ENCODE results near the gene SETD3.

Gene SETD3

DNA sequence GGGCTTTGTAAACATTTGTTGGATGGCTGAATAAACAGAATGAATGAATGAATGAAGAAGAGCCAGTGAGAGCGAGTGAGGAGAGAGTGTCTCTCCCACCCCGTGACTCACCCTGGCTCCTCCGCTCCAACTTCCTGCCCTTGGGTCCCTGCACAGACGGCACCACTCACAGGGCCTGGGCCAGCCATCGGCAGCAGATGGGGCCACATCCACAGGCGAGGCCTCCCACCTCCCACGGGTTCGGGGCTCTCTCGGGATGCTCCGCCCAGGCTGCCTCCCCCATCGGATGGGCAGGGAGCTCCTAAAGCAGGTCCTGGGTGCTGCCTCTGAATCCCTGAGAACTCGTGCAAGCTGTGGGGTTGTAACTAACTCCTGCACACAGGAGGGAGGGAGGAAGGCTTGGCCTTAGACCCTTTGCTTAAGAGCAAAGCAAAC is 41.8 kb upstream of the SETD3 start:
- H3K4me3 ChIP-seq (ENCODE audit: low read length) = no peak overlapping the region
- no peak for DNase-seq (ENCODE audit: low read depth, low spot score)
- peaks cover 22% of the 10 kb centered on the region for H3K4me1 ChIP-seq (ENCODE audit: control insufficient read depth, insufficient read depth, low read length)
- H3K9me3 ChIP-seq (ENCODE audit: control insufficient read depth, insufficient read depth, low read length) = no peaks in the 10 kb centered on the region
- no peaks in the 10 kb centered on the region for H3K36me3 ChIP-seq (ENCODE audit: control insufficient read depth, insufficient read depth, low read length)
- H3K27me3 ChIP-seq (ENCODE audit: control insufficient read depth, insufficient read depth, low read length) = no peaks in the 10 kb centered on the region
- no peak overlapping the region for H3K27ac ChIP-seq (ENCODE audit: low read length)
- WGBS (ENCODE audit: insufficient coverage, insufficient read length) = no CpG with 5 or more reads among the region's 12 CpGs

GRCh38 chr14:99522025-99522401 is 41.4 kb upstream of the SETD3 start:
- no CpG with 5 or more reads among the region's 18 CpGs for WGBS (ENCODE audit: insufficient coverage, insufficient read length)
- H3K27ac ChIP-seq (ENCODE audit: low read length) = no peak overlapping the region
- no peaks in the 10 kb centered on the region for H3K27me3 ChIP-seq (ENCODE audit: control insufficient read depth, insufficient read depth, low read length)
- no peaks in the 10 kb centered on the region for H3K36me3 ChIP-seq (ENCODE audit: control insufficient read depth, insufficient read depth, low read length)
- DNase-seq (ENCODE audit: low read depth, low spot score) = no peak
- H3K4me1 ChIP-seq (ENCODE audit: control insufficient read depth, insufficient read depth, low read length) = peaks cover 22% of the 10 kb centered on the region
- H3K9me3 ChIP-seq (ENCODE audit: control insufficient read depth, insufficient read depth, low read length) = no peaks in the 10 kb centered on the region
- no peak overlapping the region for H3K4me3 ChIP-seq (ENCODE audit: low read length)

- no peak overlapping the region for H3K27ac ChIP-seq (ENCODE audit: low read length)
These were observed 40.7 kb upstream of the SETD3 start for GRCh38 chr14:99521176-99522024.

DNA sequence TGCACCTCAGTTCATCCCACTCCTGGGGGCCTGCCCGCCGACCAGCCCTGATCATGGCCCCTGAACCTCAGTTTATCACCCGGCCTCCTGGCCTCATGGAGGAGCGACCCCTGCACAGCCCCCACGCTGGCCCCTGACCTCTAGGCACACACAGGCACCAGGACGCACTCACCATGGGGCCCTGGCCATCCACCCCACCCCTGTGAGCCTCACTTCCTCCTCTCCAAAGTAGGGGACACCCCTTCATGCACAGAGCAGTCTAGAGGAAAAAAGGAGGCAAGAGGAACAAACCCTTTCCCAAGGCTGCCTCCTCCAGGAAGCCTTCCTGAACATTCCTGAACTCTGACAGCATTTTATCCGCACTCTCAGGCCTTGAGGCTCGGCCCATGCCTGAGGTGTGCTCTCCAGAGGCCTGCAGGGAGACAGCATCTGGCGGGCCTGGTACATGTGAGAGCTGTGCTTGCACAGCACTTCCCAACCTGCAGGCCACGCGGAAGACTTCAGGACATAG is 40.0 kb upstream of the SETD3 start:
- H3K27ac ChIP-seq (ENCODE audit: low read length) = no peak overlapping the region
- WGBS (ENCODE audit: insufficient coverage, insufficient read length) = no CpG with 5 or more reads among the region's 11 CpGs
- no peaks in the 10 kb centered on the region for H3K27me3 ChIP-seq (ENCODE audit: control insufficient read depth, insufficient read depth, low read length)
- H3K4me1 ChIP-seq (ENCODE audit: control insufficient read depth, insufficient read depth, low read length) = peaks cover 20% of the 10 kb centered on the region
- no peaks in the 10 kb centered on the region for H3K36me3 ChIP-seq (ENCODE audit: control insufficient read depth, insufficient read depth, low read length)
- H3K4me3 ChIP-seq (ENCODE audit: low read length) = no peak overlapping the region
- H3K9me3 ChIP-seq (ENCODE audit: control insufficient read depth, insufficient read depth, low read length) = no peaks in the 10 kb centered on the region
- DNase-seq (ENCODE audit: low read depth, low spot score) = no peak

More at GRCh38 chr14:99521176-99522024, 40.7 kb upstream of the SETD3 start:
- no peaks in the 10 kb centered on the region for H3K36me3 ChIP-seq (ENCODE audit: control insufficient read depth, insufficient read depth, low read length)
- H3K9me3 ChIP-seq (ENCODE audit: control insufficient read depth, insufficient read depth, low read length) = no peaks in the 10 kb centered on the region
- no peak for DNase-seq (ENCODE audit: low read depth, low spot score)
- no CpG with 5 or more reads among the region's 25 CpGs for WGBS (ENCODE audit: insufficient coverage, insufficient read length)
- H3K4me3 ChIP-seq (ENCODE audit: low read length) = no peak overlapping the region
- H3K27me3 ChIP-seq (ENCODE audit: control insufficient read depth, insufficient read depth, low read length) = no peaks in the 10 kb centered on the region
- H3K4me1 ChIP-seq (ENCODE audit: control insufficient read depth, insufficient read depth, low read length) = peaks cover 22% of the 10 kb centered on the region

DNA sequence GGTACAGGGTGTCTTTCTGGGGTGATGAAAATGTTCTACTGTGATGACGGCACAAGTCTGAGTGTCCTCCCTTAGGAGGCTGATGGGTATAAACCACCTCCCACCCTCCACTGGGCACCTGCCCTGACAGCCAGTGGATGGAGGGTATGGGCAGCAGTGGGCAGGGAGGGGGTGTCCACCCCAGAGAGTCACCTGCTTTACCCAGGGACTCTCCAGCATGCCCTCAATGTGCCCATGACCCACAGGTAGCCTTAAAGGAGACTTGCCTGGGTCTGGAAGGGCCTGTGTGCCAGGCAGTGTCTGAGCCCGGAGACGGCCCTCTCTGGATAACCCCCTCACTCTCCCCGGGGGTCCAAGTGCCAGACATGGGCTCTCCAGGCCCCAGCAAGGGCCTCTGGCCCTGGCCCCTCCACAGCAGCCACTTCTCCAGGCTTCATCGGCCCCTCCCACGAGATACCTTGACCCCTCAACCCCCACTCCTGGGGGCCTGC is 39.3 kb upstream of the SETD3 start:
- DNase-seq (ENCODE audit: low read depth, low spot score) = no peak
- Histone ChIP-seq H3K27ac (ENCODE audit: low read length) (no peak overlapping the region), H3K27me3 (ENCODE audit: control insufficient read depth, insufficient read depth, low read length) (no peaks in the 10 kb centered on the region), H3K36me3 (ENCODE audit: control insufficient read depth, insufficient read depth, low read length) (no peaks in the 10 kb centered on the region; the same call in 1 of the 2 replicates), H3K4me1 (ENCODE audit: control insufficient read depth, insufficient read depth, low read length) (peaks cover 17% of the 10 kb centered on the region), H3K9me3 (ENCODE audit: control insufficient read depth, insufficient read depth, low read length) (no peaks in the 10 kb centered on the region), H3K4me3 (ENCODE audit: low read length) (no peak overlapping the region)
- no CpG with 5 or more reads among the region's 6 CpGs for WGBS (ENCODE audit: insufficient coverage, insufficient read length)

GRCh38 chr14:99519347-99519881 is 38.8 kb upstream of the SETD3 start:
- Histone ChIP-seq H3K27ac (ENCODE audit: low read length) (no peak overlapping the region), H3K4me3 (ENCODE audit: low read length) (no peak overlapping the region), H3K4me1 (ENCODE audit: control insufficient read depth, insufficient read depth, low read length) (peaks cover 17% of the 10 kb centered on the region), H3K36me3 (ENCODE audit: control insufficient read depth, insufficient read depth, low read length) (peaks cover 2% of the 10 kb centered on the region; the same call in 1 of the 2 replicates), H3K9me3 (ENCODE audit: control insufficient read depth, insufficient read depth, low read length) (no peaks in the 10 kb centered on the region), H3K27me3 (ENCODE audit: control insufficient read depth, insufficient read depth, low read length) (no peaks in the 10 kb centered on the region)
- no CpG with 5 or more reads among the region's 8 CpGs for WGBS (ENCODE audit: insufficient coverage, insufficient read length)
- DNase-seq (ENCODE audit: low read depth, low spot score) = no peak

GRCh38 chr14:99518441-99519346 is 38.0 kb upstream of the SETD3 start:
- no peak overlapping the region for H3K4me3 ChIP-seq (ENCODE audit: low read length)

GRCh38 chr14:99517643-99518381 is 37.2 kb upstream of the SETD3 start:
- Histone ChIP-seq H3K4me1 (ENCODE audit: control insufficient read depth, insufficient read depth, low read length) (peaks cover 8% of the 10 kb centered on the region), H3K4me3 (ENCODE audit: low read length) (no peak overlapping the region), H3K36me3 (ENCODE audit: control insufficient read depth, insufficient read depth, low read length) (peaks cover 2% of the 10 kb centered on the region; the same call in 1 of the 2 replicates), H3K27ac (ENCODE audit: low read length) (no peak overlapping the region), H3K9me3 (ENCODE audit: control insufficient read depth, insufficient read depth, low read length) (no peaks in the 10 kb centered on the region), H3K27me3 (ENCODE audit: control insufficient read depth, insufficient read depth, low read length) (no peaks in the 10 kb centered on the region)
- DNase-seq (ENCODE audit: low read depth, low spot score) = no peak
- WGBS (ENCODE audit: insufficient coverage, insufficient read length) = no CpG with 5 or more reads among the region's 16 CpGs

More at GRCh38 chr14:99518441-99519346, 38.0 kb upstream of the SETD3 start:
- Histone ChIP-seq H3K27ac (ENCODE audit: low read length) (no peak overlapping the region), H3K27me3 (ENCODE audit: control insufficient read depth, insufficient read depth, low read length) (no peaks in the 10 kb centered on the region), H3K4me1 (ENCODE audit: control insufficient read depth, insufficient read depth, low read length) (peaks cover 14% of the 10 kb centered on the region), H3K9me3 (ENCODE audit: control insufficient read depth, insufficient read depth, low read length) (no peaks in the 10 kb centered on the region), H3K36me3 (ENCODE audit: control insufficient read depth, insufficient read depth, low read length) (peaks cover 2% of the 10 kb centered on the region; the same call in 1 of the 2 replicates)
- peak; percentile 48 for DNase-seq (ENCODE audit: low read depth, low spot score)
- WGBS (ENCODE audit: insufficient coverage, insufficient read length) = no CpG with 5 or more reads among the region's 21 CpGs

GRCh38 chr14:99516871-99517642 is 36.4 kb upstream of the SETD3 start:
- no peaks in the 10 kb centered on the region for H3K9me3 ChIP-seq (ENCODE audit: control insufficient read depth, insufficient read depth, low read length)
- no peak for DNase-seq (ENCODE audit: low read depth, low spot score)
- H3K4me1 ChIP-seq (ENCODE audit: control insufficient read depth, insufficient read depth, low read length) = peaks cover 3% of the 10 kb centered on the region; the same call in 1 of the 2 replicates
- H3K4me3 ChIP-seq (ENCODE audit: low read length) = no peak overlapping the region
- WGBS (ENCODE audit: insufficient coverage, insufficient read length) = no CpG with 5 or more reads among the region's 14 CpGs
- peaks cover 2% of the 10 kb centered on the region; the same call in 1 of the 2 replicates for H3K36me3 ChIP-seq (ENCODE audit: control insufficient read depth, insufficient read depth, low read length)
- no peaks in the 10 kb centered on the region for H3K27me3 ChIP-seq (ENCODE audit: control insufficient read depth, insufficient read depth, low read length)
- no peak overlapping the region for H3K27ac ChIP-seq (ENCODE audit: low read length)

All from iPS DF 6.9 (cell line).